Measurements from ENCODE around the gene PPP4R3B.
A peak's percentile ranks its signal among the peaks of the same experiment; 100 is the strongest.

PPP4R3B gene

GRCh38 chr2:55617175-55618024 lies at the start of gene PPP4R3B:
TSS of gene PPP4R3B (minus strand) at chr2:55617622. CDS start at chr2:55617285, 337 bp downstream.
- peaks cover 7% of the 10 kb centered on the region for H3K4me1 ChIP-seq (ENCODE audit: control insufficient read depth, insufficient read depth, low read length)

GRCh38 chr2:55653255-55653654 lies 35.8 kb upstream of the PPP4R3B start:
- Histone ChIP-seq H3K9me3 (ENCODE audit: control insufficient read depth, low read length) (no peaks in the 10 kb centered on the region), H3K4me1 (ENCODE audit: control insufficient read depth, insufficient read depth, low read length) (no peaks in the 10 kb centered on the region), H3K4me3 (ENCODE audit: low read length) (no peak overlapping the region), H3K36me3 (ENCODE audit: control insufficient read depth, insufficient read depth, low read length) (no peaks in the 10 kb centered on the region), H3K9ac (ENCODE audit: low read length) (no peak overlapping the region), H3K27me3 (ENCODE audit: control insufficient read depth, insufficient read depth, low read length) (no peaks in the 10 kb centered on the region)

More at GRCh38 chr2:55617175-55618024, at the start of gene PPP4R3B:
- no peaks in the 10 kb centered on the region for H3K36me3 ChIP-seq (ENCODE audit: control insufficient read depth, insufficient read depth, low read length)
- H3K4me3 ChIP-seq (ENCODE audit: low read length) = peak within 1 kb of the TSS; percentile 99
- H3K9ac ChIP-seq (ENCODE audit: low read length) = peak within 1 kb of the TSS; percentile 100
- H3K9me3 ChIP-seq (ENCODE audit: control insufficient read depth, low read length) = no peaks in the 10 kb centered on the region
- no peaks in the 10 kb centered on the region for H3K27me3 ChIP-seq (ENCODE audit: control insufficient read depth, insufficient read depth, low read length)

- H3K9ac ChIP-seq (ENCODE audit: low read length) = no peak overlapping the region
- H3K9me3 ChIP-seq (ENCODE audit: control insufficient read depth, low read length) = no peaks in the 10 kb centered on the region
- no peaks in the 10 kb centered on the region for H3K4me1 ChIP-seq (ENCODE audit: control insufficient read depth, insufficient read depth, low read length)
- no peaks in the 10 kb centered on the region for H3K36me3 ChIP-seq (ENCODE audit: control insufficient read depth, insufficient read depth, low read length)
- no peaks in the 10 kb centered on the region for H3K27me3 ChIP-seq (ENCODE audit: control insufficient read depth, insufficient read depth, low read length)
- no peak overlapping the region for H3K4me3 ChIP-seq (ENCODE audit: low read length)
Measured at GRCh38 chr2:55649211-55649610, 31.8 kb upstream of the PPP4R3B start.

DNA sequence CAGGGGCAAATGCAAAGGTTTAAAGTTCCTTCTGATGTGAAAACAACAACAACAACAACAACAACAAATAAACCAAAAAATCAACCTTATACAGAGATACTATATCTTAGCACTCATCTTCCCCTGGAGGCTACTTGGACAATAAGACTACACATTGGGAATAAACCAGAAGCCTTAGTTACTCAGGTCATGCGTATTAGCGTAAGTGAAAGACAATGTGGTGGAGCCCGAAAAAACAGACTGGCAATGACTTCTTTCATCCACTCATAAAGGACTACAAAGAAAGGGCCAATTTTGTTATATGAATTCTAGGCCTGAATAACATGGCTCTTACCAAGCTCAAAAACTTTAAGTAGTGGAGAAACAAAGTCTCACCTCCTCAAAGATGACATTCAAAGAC lies 19.4 kb upstream of the PPP4R3B start:
- Histone ChIP-seq H3K9me3 (ENCODE audit: control insufficient read depth, low read length) (no peaks in the 10 kb centered on the region), H3K9ac (ENCODE audit: low read length) (no peak overlapping the region), H3K36me3 (ENCODE audit: control insufficient read depth, insufficient read depth, low read length) (no peaks in the 10 kb centered on the region), H3K4me1 (ENCODE audit: control insufficient read depth, insufficient read depth, low read length) (no peaks in the 10 kb centered on the region), H3K27me3 (ENCODE audit: control insufficient read depth, insufficient read depth, low read length) (no peaks in the 10 kb centered on the region), H3K4me3 (ENCODE audit: low read length) (no peak overlapping the region)

DNA sequence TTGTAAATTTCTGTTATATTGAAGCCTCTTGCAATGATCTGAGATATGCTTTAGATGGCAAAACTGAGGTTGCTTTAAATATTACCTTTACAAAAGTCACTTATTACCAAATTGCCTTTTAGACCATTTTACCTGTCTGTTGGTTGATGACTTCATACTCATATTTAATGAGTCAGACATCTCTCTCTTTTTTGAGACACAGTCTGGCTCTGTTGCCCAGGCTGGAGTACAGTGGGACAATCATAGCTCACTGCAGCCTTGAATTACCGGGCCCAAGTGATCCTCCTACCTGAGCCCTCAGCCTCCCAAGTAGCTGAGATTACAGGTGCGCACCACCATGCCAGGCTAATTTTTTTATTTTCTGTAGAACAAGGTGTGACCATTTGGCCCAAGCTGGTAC lies 11.5 kb upstream of the PPP4R3B start:
- Histone ChIP-seq H3K27me3 (ENCODE audit: control insufficient read depth, insufficient read depth, low read length) (no peaks in the 10 kb centered on the region), H3K36me3 (ENCODE audit: control insufficient read depth, insufficient read depth, low read length) (no peaks in the 10 kb centered on the region), H3K4me1 (ENCODE audit: control insufficient read depth, insufficient read depth, low read length) (no peaks in the 10 kb centered on the region), H3K4me3 (ENCODE audit: low read length) (no peak overlapping the region), H3K9ac (ENCODE audit: low read length) (no peak overlapping the region), H3K9me3 (ENCODE audit: control insufficient read depth, low read length) (no peaks in the 10 kb centered on the region)

GRCh38 chr2:55627915-55628314 lies 10.5 kb upstream of the PPP4R3B start:
- H3K9ac ChIP-seq (ENCODE audit: low read length) = no peak overlapping the region
- no peaks in the 10 kb centered on the region for H3K9me3 ChIP-seq (ENCODE audit: control insufficient read depth, low read length)
- H3K4me3 ChIP-seq (ENCODE audit: low read length) = no peak overlapping the region
- H3K4me1 ChIP-seq (ENCODE audit: control insufficient read depth, insufficient read depth, low read length) = no peaks in the 10 kb centered on the region
- no peaks in the 10 kb centered on the region for H3K36me3 ChIP-seq (ENCODE audit: control insufficient read depth, insufficient read depth, low read length)
- no peaks in the 10 kb centered on the region for H3K27me3 ChIP-seq (ENCODE audit: control insufficient read depth, insufficient read depth, low read length)

DNA sequence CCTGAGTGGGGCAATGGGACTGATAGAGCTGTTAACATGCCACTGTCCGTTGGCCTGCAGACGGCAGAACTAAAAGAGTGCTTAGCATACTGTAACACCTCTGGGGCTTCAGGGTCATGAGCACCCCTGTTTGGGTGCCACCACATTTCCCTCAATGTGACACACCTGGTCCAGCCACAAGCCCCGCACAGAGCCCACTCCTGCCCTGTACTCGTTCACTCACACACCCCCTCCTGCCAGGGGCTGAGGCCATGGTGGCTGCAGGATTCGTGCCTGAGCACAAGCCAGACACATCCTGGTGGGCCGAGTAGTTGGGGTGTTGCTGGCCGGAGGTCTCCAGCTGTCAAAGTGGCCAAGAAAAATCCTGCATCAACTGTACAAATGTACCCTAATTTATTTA lies 4.4 kb upstream of the PPP4R3B start:
- Histone ChIP-seq H3K4me1 (ENCODE audit: control insufficient read depth, insufficient read depth, low read length) (peaks cover 7% of the 10 kb centered on the region), H3K36me3 (ENCODE audit: control insufficient read depth, insufficient read depth, low read length) (no peaks in the 10 kb centered on the region), H3K9ac (ENCODE audit: low read length) (no peak overlapping the region), H3K27me3 (ENCODE audit: control insufficient read depth, insufficient read depth, low read length) (no peaks in the 10 kb centered on the region), H3K9me3 (ENCODE audit: control insufficient read depth, low read length) (no peaks in the 10 kb centered on the region), H3K4me3 (ENCODE audit: low read length) (no peak overlapping the region)

- H3K4me1 ChIP-seq (ENCODE audit: control insufficient read depth, insufficient read depth, low read length) = peaks cover 7% of the 10 kb centered on the region
- no peaks in the 10 kb centered on the region for H3K36me3 ChIP-seq (ENCODE audit: control insufficient read depth, insufficient read depth, low read length)
- H3K9me3 ChIP-seq (ENCODE audit: control insufficient read depth, low read length) = no peaks in the 10 kb centered on the region
- H3K4me3 ChIP-seq (ENCODE audit: low read length) = no peak overlapping the region
- no peak overlapping the region for H3K9ac ChIP-seq (ENCODE audit: low read length)
- H3K27me3 ChIP-seq (ENCODE audit: control insufficient read depth, insufficient read depth, low read length) = no peaks in the 10 kb centered on the region
Measured at GRCh38 chr2:55620123-55620779, 2.8 kb upstream of the PPP4R3B start.

- Histone ChIP-seq H3K36me3 (ENCODE audit: control insufficient read depth, insufficient read depth, low read length) (no peaks in the 10 kb centered on the region), H3K9me3 (ENCODE audit: control insufficient read depth, low read length) (no peaks in the 10 kb centered on the region), H3K4me3 (ENCODE audit: low read length) (peak overlapping the region; percentile 85), H3K4me1 (ENCODE audit: control insufficient read depth, insufficient read depth, low read length) (peaks cover 7% of the 10 kb centered on the region), H3K27me3 (ENCODE audit: control insufficient read depth, insufficient read depth, low read length) (no peaks in the 10 kb centered on the region), H3K9ac (ENCODE audit: low read length) (peak overlapping the region; percentile 82)
Measured at GRCh38 chr2:55618275-55619055, 1.0 kb upstream of the PPP4R3B start.

DNA sequence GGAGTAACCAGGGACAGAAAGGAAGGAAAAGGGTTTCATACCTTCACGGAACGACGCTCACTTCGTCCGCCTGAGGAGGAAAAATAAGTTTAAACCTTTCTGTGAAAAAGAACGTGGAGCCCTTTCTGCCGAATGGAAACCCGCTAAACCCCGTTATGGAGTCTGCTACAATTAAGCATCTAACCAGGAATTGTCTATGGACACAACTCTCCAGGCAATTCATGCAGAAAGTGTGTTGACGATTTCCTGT lies 528 bp upstream of the PPP4R3B start:
- Histone ChIP-seq H3K4me3 (ENCODE audit: low read length) (peak overlapping the region; percentile 85), H3K9me3 (ENCODE audit: control insufficient read depth, low read length) (no peaks in the 10 kb centered on the region), H3K27me3 (ENCODE audit: control insufficient read depth, insufficient read depth, low read length) (no peaks in the 10 kb centered on the region), H3K36me3 (ENCODE audit: control insufficient read depth, insufficient read depth, low read length) (no peaks in the 10 kb centered on the region), H3K9ac (ENCODE audit: low read length) (peak overlapping the region; percentile 82), H3K4me1 (ENCODE audit: control insufficient read depth, insufficient read depth, low read length) (peaks cover 7% of the 10 kb centered on the region)

DNA sequence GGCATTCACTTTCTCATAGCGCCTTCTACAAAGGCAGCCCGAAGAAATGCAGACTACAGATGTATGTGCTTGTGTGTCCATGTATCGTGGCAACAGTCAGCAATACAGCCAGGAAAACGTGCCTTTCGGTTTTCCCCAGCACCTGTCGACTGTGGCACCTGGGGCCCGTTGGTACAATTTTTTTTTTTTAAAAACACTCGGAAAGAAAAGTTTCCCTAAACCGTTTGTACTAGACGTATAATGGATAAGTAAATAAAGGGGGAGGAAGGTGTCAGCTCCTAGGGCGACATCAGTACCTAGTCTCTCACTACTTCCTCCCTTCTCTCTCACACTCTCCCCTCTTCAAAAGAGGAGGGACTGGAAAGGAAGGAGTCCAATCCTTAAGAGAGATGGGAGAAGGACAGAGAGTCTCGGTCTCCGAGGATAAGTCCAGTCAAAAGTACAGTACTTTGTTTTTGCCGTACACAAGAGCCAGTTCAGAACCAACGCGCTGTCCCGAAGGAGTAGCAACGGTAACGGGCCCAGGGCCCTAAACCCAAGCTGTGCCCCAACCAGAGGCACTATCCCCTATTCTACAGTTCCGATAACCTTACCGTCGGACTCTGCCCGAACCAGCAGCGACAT lies 759 bp downstream of the PPP4R3B start:
- Histone ChIP-seq H3K9me3 (ENCODE audit: control insufficient read depth, low read length) (no peaks in the 10 kb centered on the region), H3K36me3 (ENCODE audit: control insufficient read depth, insufficient read depth, low read length) (peaks cover 4% of the 10 kb centered on the region), H3K4me1 (ENCODE audit: control insufficient read depth, insufficient read depth, low read length) (peaks cover 7% of the 10 kb centered on the region), H3K4me3 (ENCODE audit: low read length) (peak overlapping the region; percentile 99), H3K9ac (ENCODE audit: low read length) (peak overlapping the region; percentile 100), H3K27me3 (ENCODE audit: control insufficient read depth, insufficient read depth, low read length) (no peaks in the 10 kb centered on the region)

GRCh38 chr2:55611997-55612396 lies 5.4 kb downstream of the PPP4R3B start:
- peaks cover 4% of the 10 kb centered on the region for H3K36me3 ChIP-seq (ENCODE audit: control insufficient read depth, insufficient read depth, low read length)
- no peak overlapping the region for H3K9ac ChIP-seq (ENCODE audit: low read length)
- no peaks in the 10 kb centered on the region for H3K9me3 ChIP-seq (ENCODE audit: control insufficient read depth, low read length)
- H3K27me3 ChIP-seq (ENCODE audit: control insufficient read depth, insufficient read depth, low read length) = no peaks in the 10 kb centered on the region
- no peak overlapping the region for H3K4me3 ChIP-seq (ENCODE audit: low read length)
- peaks cover 11% of the 10 kb centered on the region for H3K4me1 ChIP-seq (ENCODE audit: control insufficient read depth, insufficient read depth, low read length)
